C4-2B (cell line): ENCODE measurements around the gene ULK1.
"Not testable (repeated sequence)": the region's sequence is repeated elsewhere in the genome, so short reads cannot be mapped to it uniquely, and the experiment has no call there.

Experiments
- ZFX ChIP-seq: fragments of 450-650 bp; IDR thresholded peaks from 2 replicates; pipeline ENCODE4 v1.6.1; 2017
- TF ChIP-seq, protein P1 (sequence below): fragments of 450-650 bp; conservative IDR thresholded peaks from 2 replicates; pipeline ENCODE4 v1.5.1; 2017; ENCODE audit warnings: mild to moderate bottlenecking

- TF ChIP-seq, protein P1, sequence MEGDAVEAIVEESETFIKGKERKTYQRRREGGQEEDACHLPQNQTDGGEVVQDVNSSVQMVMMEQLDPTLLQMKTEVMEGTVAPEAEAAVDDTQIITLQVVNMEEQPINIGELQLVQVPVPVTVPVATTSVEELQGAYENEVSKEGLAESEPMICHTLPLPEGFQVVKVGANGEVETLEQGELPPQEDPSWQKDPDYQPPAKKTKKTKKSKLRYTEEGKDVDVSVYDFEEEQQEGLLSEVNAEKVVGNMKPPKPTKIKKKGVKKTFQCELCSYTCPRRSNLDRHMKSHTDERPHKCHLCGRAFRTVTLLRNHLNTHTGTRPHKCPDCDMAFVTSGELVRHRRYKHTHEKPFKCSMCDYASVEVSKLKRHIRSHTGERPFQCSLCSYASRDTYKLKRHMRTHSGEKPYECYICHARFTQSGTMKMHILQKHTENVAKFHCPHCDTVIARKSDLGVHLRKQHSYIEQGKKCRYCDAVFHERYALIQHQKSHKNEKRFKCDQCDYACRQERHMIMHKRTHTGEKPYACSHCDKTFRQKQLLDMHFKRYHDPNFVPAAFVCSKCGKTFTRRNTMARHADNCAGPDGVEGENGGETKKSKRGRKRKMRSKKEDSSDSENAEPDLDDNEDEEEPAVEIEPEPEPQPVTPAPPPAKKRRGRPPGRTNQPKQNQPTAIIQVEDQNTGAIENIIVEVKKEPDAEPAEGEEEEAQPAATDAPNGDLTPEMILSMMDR = not testable (repeated sequence)
- not testable (repeated sequence) for TF ChIP-seq ZFX
Observed at GRCh38 chr12:131877216-131877615, 17.2 kb upstream of the ULK1 start.
